ENCODE results near the gene TTC34. TPM values are rescaled to one million over a fixed set of nuclear protein-coding genes. Genes with fewer than 3 reads are reported as not detected.

TTC34 gene
- polyA plus RNA-seq, 3 donors, result 0.90 to 2.1 (median 0.98) TPM

GRCh38 chr1:2819429-2819828 is 17.9 kb upstream of the TTC34 start:
- no peak for DNase-seq (ENCODE audit: extremely low read depth in 1 of 11, low read depth in 9 of 11, low spot score in 4 of 11)

DNA sequence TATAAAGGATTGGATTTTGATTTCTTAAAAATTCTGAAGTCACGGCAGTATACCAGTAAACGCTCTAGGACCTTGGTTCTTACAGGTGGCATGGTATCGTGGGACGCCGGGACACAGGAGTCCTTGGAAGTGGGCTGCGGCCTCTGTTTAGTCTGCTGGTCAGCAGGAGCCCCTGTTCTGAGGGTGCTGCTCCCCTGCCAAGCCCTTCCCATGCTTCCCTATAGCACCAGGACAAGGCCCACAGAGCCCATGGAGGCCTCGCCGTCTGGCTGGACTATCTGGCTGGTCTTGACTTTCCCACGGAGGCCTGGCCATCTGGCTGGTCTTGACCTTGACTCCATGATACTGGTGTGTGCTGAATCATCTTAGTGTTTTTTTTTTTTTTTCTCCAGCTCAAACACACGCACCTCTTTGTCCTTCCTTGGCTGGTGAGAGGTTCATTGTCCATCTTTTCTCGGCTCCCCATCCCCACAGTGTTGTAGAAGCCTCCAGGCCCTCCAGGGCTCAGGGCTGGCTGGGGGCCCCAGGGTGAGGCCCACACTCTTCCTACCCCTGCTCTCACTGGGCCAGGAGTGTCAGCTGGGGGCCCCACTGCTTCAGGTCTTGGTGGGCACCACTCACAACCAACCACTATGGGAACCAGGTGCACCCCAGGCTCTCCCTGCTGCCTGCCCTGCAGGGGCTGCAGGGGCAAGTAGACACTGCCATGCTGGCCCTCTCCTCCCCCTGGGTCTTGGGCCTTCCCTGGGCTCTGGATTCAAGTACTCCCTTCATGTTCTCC is 16.5 kb upstream of the TTC34 start:
- DNase-seq (ENCODE audit: extremely low read depth in 1 of 11, low read depth in 9 of 11, low spot score in 4 of 11), result no peak

DNA sequence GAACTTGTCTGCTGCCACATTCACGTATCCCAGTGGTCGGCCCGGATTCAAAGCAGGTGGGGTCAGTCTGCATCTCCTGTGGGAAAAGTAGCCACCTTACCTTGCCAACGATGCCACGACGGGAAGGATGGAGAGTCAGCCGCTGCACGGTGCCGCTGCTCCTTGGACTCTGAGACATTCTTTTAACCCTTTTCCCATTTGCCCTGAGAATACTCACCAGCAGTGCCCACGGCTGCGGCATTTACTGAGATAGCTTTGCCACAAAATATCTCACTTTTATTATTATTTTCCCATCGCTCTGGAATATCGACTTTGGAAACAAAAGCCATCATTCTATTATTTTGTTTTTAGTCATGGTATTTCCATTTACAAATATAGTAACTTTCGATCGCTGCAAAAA is 15.3 kb upstream of the TTC34 start:
- no peak for DNase-seq (ENCODE audit: extremely low read depth in 1 of 11, low read depth in 9 of 11, low spot score in 4 of 11)

DNA sequence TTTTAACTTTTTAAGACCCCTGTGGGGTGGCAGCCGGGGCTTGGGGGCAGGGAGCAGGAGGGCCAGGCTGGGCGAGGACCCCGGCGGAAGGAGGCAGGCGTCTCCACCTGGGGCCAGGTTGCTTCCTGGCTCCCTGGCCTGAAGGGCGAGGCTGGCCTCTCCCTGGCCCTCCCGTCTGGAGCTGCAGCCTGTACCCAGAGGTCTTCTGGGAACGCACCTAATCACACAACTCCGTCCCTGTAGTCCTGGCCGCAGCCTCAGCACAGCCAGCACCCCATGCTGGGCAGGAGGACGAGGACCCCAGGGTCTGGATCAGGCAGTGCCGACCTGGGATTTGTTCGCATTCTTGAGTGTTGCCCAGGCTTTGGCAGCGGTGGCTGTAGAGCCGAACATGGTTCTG is 14.1 kb upstream of the TTC34 start:
- DNase-seq (ENCODE audit: extremely low read depth in 1 of 11, low read depth in 9 of 11, low spot score in 4 of 11), result no peak

DNA sequence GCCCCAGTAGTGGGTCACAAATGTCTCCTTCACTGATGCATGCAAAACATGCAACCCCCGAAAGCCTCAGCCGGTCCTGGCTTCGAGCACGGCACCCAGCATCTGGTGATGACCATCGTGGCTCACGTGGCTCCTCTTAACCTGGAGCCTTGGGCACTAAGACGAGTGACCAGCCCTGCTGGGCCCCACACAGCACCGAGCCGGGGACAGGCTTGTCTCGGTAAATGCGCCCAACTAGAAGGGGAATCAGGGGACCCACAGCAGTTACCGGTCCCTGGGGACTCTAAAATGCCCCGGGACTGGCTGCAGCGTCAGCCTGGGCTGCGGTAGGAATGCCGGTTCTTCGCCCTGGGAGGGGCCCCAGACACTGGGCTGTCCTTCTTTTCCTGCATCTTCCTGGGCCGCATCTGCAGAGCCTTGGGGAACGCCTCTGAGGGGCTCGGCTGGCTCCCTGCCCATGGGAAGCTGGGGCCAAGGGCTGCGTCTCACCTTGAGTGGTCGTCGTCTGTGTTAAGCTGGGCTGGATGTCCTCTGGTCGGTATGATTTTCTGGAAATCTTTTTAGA is 13.1 kb upstream of the TTC34 start:
- no peak for DNase-seq (ENCODE audit: extremely low read depth in 1 of 11, low read depth in 9 of 11, low spot score in 4 of 11)

DNA sequence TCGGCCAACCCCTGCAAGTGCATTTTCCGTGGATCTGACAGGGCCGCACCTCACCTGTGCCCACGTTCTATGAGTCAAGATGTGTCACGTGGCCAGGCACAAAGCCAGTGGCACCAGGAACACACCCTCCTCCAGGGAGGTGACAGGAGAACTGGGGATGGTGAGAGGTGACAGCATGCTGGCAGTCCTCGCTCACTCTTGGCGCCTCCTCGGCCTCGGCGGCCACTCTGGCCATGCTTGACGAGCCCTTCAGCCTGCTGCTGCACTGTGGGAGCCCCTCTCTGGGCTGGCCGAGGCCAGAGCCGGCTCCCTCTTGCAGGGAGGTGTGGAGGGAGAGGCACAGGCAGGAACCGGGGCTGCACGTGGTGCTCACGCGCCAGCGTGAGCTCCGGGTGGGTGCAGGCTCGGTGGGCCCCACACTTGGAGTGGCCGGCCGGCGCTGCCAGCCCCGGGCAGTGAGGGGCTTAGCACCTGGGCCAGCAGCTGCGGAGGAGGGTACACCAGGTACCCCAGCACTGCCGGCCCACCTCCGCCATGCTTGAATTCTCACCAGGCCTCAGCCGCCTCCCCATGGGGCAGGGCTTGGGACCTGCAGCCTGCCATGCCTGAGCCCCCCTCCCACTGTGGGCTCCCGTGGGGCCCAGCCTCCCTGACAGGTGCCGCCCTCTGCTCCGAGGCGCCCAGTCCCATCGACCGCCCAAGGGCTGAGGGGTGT is 11.6 kb upstream of the TTC34 start:
- no peak for DNase-seq (ENCODE audit: extremely low read depth in 1 of 11, low read depth in 9 of 11, low spot score in 4 of 11)

DNA sequence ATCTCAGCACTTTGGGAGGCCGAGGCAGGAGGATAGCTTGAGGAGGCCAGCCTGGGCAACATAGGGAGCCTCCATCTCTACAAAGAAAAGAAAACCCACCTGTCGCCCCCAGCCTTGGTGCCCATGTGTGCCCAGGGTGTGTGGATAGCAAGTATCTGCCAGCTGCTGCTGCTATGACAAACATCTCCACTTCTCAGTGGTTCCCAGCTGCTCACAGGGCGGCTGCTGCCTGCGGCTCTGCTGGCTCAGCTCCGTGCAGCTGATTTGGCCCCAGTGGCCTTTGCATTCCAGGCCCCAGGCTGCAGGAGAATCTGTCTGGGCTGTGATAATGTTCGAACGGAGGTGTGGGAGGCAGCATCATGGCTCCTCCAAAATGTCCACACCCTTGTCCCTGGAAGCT is 10.6 kb upstream of the TTC34 start:
- no peak for DNase-seq (ENCODE audit: extremely low read depth in 1 of 11, low read depth in 9 of 11, low spot score in 4 of 11)

DNA sequence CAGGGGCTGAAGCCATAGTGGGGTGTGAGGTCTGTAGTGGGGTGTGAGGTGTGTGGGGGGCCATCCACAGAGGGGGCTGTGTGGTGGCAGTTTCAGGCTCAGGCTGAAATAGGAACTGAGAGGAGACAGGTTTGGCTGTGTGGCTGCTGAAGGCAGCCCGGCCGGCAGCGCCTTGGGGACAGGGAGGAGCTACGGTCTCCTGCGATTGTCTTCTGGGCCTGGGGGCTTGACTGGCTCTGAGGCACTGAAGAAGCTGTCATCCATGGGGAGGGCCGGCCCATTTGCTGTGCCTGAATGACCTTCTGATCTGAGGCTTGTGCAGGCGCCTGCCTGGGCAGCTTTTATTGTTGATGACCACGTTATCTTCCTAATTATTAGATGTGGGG is 10.0 kb upstream of the TTC34 start:
- DNase-seq (ENCODE audit: extremely low read depth in 1 of 11, low read depth in 9 of 11, low spot score in 4 of 11), result no peak

DNA sequence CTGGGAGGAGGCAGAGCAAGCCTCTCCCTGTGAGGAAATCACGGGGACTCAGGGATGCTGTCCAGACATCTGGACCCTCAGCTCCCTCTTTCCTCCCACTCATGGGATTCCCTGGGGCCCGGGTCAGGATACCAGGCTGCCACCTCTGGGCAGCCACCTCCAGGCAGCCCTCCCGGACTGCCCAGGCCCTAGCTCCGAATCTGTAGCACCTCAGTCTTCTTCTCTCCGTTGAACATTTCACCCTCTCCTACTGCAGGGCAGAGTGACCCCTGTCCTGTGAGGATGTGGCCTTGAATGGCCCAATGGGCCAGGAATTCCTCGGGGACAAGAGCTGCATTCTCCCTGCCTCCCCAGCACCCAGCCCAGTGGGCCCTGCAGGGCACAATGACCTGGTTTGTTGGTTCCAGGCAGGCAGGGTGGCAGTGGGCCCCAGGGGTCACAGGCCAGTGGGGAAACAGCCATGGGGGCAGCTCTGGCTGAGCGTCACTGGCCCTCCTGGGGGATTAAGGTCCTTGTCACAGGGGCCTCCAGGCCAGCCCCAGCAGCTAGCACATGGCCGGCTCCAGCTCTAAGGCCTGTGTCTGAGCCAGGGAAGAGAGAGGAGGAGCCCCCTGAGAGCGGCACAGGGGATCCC is 9.5 kb upstream of the TTC34 start:
- no peak for DNase-seq (ENCODE audit: extremely low read depth in 1 of 11, low read depth in 9 of 11, low spot score in 4 of 11)

DNA sequence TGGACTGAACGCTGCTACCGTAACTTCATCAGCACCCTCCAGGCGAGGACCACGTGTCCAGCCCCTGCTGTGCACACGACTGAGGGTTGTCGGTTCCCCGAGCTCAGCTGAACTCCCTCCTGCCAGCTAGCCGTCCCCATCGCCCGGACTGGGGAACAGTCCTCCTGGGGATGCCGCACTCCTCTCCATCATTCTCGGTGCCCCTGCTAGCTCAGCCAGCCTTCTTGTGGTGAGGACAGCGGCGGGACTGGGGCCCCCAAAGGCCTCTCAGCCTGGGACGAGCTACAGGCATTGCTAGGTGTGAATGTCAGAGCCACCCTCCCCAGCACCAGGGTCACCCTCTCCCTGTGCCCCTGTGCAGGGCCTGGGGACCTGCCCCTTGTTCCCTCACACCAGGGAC is 8.8 kb upstream of the TTC34 start:
- DNase-seq (ENCODE audit: extremely low read depth in 1 of 11, low read depth in 9 of 11, low spot score in 4 of 11), result no peak

- no peak for DNase-seq (ENCODE audit: extremely low read depth in 1 of 11, low read depth in 9 of 11, low spot score in 4 of 11)
Observed at GRCh38 chr1:2809656-2810055, 8.2 kb upstream of the TTC34 start.

DNA sequence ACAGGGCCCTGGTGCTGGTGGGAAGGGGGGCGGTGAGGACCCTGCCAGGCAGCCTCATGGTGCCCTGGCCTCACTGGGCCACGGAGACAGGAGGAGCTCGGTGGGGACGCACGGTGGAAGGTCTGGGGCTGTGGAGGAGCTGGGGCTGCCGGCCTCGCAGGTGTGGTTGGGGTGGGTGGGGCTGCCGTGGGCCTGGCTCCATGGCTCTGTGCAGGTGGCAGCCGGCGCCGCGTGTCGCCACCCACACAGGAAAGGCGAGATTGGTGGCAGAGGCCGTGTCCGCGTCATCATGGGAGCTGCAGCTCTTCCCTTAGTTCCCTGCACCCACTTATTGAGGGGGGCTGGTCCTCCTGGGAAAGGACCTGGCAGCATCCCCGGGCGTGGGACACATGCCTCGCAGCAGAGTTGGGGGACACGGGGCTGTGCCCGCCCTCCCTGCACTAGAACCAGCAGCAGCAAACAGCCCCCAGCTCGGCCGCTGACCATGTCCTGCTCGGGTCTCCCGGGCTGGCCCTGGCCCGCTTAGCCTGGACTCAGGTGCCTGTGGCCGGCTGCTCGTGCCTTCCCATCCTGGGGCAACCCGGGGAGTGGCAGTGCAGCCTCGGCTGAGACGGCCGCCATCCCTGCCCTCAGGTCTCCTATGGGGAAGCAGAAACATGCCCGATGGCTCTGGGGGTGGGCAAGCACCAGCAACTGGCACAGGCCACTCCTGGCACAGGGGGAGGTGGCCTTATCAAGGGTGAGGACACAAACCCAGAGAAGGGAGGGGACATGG is 7.5 kb upstream of the TTC34 start:
- no peak for DNase-seq (ENCODE audit: extremely low read depth in 1 of 11, low read depth in 9 of 11, low spot score in 4 of 11)

DNA sequence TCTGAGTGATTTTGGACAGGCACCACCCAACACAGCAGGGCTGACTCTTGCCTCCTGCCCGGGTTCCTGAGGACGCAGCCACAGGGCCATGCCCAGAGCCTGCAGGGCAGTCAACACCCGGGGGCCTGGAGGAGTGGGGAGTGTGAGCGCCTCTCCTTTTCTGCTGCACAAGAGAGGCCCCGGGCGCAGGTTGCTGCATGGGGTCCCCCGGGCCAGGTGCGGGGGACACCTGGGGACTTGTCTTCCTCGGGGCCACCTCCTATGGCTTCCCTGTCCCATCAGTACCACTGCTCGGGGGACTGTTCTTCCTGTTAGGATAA is 6.9 kb upstream of the TTC34 start:
- DNase-seq (ENCODE audit: extremely low read depth in 1 of 11, low read depth in 9 of 11, low spot score in 4 of 11), result no peak

DNA sequence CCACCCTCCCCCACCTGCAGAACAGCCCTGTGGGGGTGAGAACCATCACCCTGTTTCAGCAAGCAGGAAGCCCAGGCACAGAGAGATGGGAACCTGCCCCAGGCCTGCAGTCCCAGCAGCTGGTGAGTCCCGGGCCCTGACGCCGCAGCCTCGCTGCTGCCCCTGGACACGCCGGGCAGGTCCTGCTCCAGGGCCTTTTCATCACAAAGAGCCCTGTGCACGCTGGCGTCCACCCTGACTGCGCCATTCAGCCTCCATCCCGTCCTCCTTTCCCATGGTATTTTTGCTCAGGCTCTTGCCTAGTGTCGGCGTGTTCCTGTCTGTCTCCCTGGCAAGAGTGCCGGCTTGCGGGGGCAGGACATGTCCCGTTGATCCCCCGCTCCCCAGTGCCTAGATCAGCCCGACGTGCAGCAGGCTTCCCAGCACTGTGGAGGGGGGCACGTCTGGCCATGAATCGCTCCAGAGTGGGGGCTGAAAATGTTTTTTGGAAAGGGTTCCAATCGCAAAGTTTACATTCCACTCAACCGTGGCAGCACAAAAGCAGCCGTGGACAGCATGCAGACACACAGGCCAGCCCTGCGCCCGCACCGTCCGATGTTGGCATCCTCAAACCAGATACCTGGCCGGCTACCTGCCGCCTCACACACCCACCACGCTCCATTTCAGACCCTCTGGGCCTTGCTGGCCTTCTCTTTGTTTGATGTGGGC is 6.3 kb upstream of the TTC34 start:
- DNase-seq (ENCODE audit: extremely low read depth in 1 of 11, low read depth in 9 of 11, low spot score in 4 of 11), result no peak

GRCh38 chr1:2807036-2807435 is 5.5 kb upstream of the TTC34 start:
- no peak for DNase-seq (ENCODE audit: extremely low read depth in 1 of 11, low read depth in 9 of 11, low spot score in 4 of 11)

DNA sequence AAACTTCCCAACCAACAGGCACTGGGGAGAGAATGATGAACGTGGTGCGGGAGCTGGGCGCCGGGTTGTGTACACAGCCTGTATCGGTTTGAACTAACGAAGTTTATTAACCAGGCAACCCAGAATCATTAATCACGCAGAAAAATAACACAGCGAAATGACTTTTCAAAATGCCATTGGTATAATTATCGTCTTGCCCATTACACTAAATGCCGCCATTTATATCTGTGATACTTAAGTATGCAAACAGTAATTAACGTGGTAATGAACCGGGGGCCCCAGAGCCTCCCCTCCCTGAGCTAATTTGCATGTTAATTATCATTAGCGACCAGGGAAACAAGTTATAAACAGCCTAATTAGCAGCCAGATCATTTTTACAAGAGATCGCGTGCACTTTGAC is 5.1 kb upstream of the TTC34 start:
- DNase-seq (ENCODE audit: extremely low read depth in 1 of 11, low read depth in 9 of 11, low spot score in 4 of 11), result no peak

DNA sequence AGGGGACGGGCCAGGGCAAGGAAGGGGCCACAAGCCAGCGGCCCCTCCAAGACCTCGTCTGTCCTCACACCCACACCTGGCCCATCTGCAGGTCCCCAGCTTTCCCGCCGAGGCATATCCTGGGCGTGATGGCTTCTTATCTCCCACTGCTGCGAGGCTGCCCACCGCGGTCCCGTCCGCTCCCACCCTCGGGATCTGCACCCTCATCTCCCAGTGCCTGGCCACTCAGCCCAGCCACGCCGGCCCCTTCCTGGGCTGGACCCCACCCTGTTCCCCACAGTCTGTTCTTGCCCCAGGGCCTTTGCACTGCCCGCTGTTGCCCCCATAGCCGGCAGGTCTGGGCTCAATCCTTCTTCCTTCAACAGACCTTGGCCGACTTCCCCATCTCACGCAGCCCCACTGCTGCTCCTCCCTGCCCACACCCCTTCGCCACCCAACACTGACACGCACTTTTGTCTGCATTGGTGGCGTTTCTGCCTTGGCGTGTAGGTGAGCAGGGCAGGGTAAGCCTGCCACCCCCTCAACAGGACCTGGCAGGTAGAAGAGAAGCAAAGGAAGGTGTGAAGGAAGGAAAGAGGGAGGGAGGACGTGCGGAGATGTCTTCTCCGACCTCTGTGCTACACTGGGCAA is 4.4 kb upstream of the TTC34 start:
- no peak for DNase-seq (ENCODE audit: extremely low read depth in 1 of 11, low read depth in 9 of 11, low spot score in 4 of 11)

- DNase-seq (ENCODE audit: extremely low read depth in 1 of 11, low read depth in 9 of 11, low spot score in 4 of 11), result no peak
Observed at GRCh38 chr1:2804628-2805351, 3.3 kb upstream of the TTC34 start.
